ENCODE results near the gene CNTNAP2.

CNTNAP2 gene

GRCh38 chr7:148135997-148136396, 2019.4 kb downstream of the CNTNAP2 start:
- Histone ChIP-seq H3K79me2 (ENCODE audit: control insufficient read depth, insufficient read depth, low read length) (no peaks in the 10 kb centered on the region), H3K23ac (ENCODE audit: low read length) (no peak overlapping the region), H3K27ac (ENCODE audit: low read depth, low read length) (no peak overlapping the region), H4K8ac (ENCODE audit: low read depth, low read length) (no peak overlapping the region), H3K4me2 (ENCODE audit: low read length) (no peak overlapping the region), H3K9ac (ENCODE audit: low read length) (no peak overlapping the region), H3K18ac (ENCODE audit: low read length) (no peak overlapping the region), H3K36me3 (ENCODE audit: control insufficient read depth, insufficient read depth, low read length) (no peaks in the 10 kb centered on the region), H2BK120ac (ENCODE audit: low read depth, low read length) (no peak overlapping the region), H3K4ac (ENCODE audit: low read depth, low read length) (no peak overlapping the region), H3K27me3 (ENCODE audit: insufficient read depth, low read length, poor library complexity) (no peaks in the 10 kb centered on the region), H2BK5ac (ENCODE audit: low read length) (no peak overlapping the region), H3K79me1 (ENCODE audit: low read length) (no peaks in the 10 kb centered on the region), H4K5ac (ENCODE audit: low read length) (no peak overlapping the region), H3K56ac (ENCODE audit: low read length) (no peak overlapping the region), H3K4me1 (ENCODE audit: control insufficient read depth, low read depth, low read length) (no peaks in the 10 kb centered on the region), H2AK5ac (ENCODE audit: low read length) (no peak overlapping the region), H3K4me3 (ENCODE audit: low read length) (no peak overlapping the region), H2BK15ac (replicated peaks; ENCODE audit: low read depth) (no peak overlapping the region)
- no peak for DNase-seq
- WGBS (ENCODE audit: extremely low coverage, insufficient coverage, low lambda C conversion rate): 93% methylated on average over 1 of the region's 3 CpGs

DNA sequence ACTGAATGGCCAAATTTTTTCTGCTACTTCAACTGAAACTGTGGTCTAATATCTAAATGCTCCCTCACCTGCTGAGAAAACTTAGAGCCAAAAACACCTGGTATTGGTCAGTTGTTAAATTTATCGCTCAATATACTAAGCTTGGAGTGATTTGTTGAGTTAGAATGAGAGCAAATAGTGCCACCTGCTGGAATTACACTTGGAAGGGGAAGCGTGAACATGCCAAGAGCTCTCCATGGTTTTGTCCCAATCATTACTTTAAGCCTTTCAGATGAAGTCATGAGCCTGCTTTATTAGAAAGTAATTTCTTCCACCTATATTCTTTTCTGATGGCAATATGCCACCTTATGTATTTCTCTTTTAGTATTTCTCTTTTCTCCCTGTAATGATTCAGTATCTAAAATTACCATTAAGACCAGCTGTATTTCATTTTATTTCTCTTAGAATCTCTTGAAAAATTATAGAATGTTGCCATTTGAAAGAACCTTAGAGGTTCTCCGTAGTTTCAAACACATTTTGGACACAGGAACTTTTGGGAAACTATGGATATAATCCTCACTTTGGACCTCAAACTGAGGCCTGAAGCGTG, 2026.2 kb downstream of the CNTNAP2 start:
- no peak overlapping the region for H3K56ac ChIP-seq (ENCODE audit: low read length)
- H2BK5ac ChIP-seq (ENCODE audit: low read length): no peak overlapping the region
- no peak overlapping the region for H3K4me2 ChIP-seq (ENCODE audit: low read length)
- H3K79me2 ChIP-seq (ENCODE audit: control insufficient read depth, insufficient read depth, low read length): no peaks in the 10 kb centered on the region
- no peak overlapping the region for H3K18ac ChIP-seq (ENCODE audit: low read length)
- no peaks in the 10 kb centered on the region for H3K36me3 ChIP-seq (ENCODE audit: control insufficient read depth, insufficient read depth, low read length)
- no peak overlapping the region for H2AK5ac ChIP-seq (ENCODE audit: low read length)
- no peak overlapping the region for H4K8ac ChIP-seq (ENCODE audit: low read depth, low read length)
- H2BK15ac ChIP-seq (replicated peaks; ENCODE audit: low read depth): no peak overlapping the region
- no peak overlapping the region for H3K9ac ChIP-seq (ENCODE audit: low read length)
- no peaks in the 10 kb centered on the region for H3K27me3 ChIP-seq (ENCODE audit: insufficient read depth, low read length, poor library complexity)
- no peak overlapping the region for H3K27ac ChIP-seq (ENCODE audit: low read depth, low read length)
- no peak overlapping the region for H4K5ac ChIP-seq (ENCODE audit: low read length)
- H3K4me1 ChIP-seq (ENCODE audit: control insufficient read depth, low read depth, low read length): no peaks in the 10 kb centered on the region
- H3K79me1 ChIP-seq (ENCODE audit: low read length): no peaks in the 10 kb centered on the region
- H3K23ac ChIP-seq (ENCODE audit: low read length): no peak overlapping the region
- H3K4ac ChIP-seq (ENCODE audit: low read depth, low read length): no peak overlapping the region
- H2BK120ac ChIP-seq (ENCODE audit: low read depth, low read length): no peak overlapping the region
- no peak overlapping the region for H3K4me3 ChIP-seq (ENCODE audit: low read length)
- no CpG with 5 or more reads among the region's 4 CpGs for WGBS (ENCODE audit: extremely low coverage, insufficient coverage, low lambda C conversion rate)
- peak; percentile 69 for DNase-seq

DNA sequence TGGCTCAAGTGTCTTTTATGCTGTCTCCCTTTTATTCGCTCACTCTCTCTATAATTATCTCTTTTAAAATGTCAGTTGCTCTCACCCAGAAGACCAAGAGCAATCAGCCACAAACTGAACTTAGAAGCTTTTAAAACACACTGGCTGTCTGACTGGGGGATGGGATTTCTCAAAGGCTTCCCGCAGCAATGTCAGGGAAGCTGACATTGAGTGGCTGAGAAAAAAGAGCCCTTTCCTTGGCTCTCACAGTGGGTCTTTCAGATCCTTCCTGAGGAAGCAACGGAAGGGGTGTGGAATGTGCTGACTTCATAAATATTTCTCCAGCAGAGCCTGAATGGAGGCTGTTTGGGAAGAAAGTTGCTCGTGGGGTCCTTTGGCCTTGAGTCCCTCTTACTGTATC, 2028.2 kb downstream of the CNTNAP2 start:
- Histone ChIP-seq H3K27me3 (ENCODE audit: insufficient read depth, low read length, poor library complexity) (no peaks in the 10 kb centered on the region), H3K4me3 (ENCODE audit: low read length) (no peak overlapping the region), H3K18ac (ENCODE audit: low read length) (no peak overlapping the region), H3K4me1 (ENCODE audit: control insufficient read depth, low read depth, low read length) (no peaks in the 10 kb centered on the region), H3K4ac (ENCODE audit: low read depth, low read length) (no peak overlapping the region), H2BK15ac (replicated peaks; ENCODE audit: low read depth) (no peak overlapping the region), H2BK120ac (ENCODE audit: low read depth, low read length) (no peak overlapping the region), H2AK5ac (ENCODE audit: low read length) (no peak overlapping the region), H3K27ac (ENCODE audit: low read depth, low read length) (no peak overlapping the region), H4K8ac (ENCODE audit: low read depth, low read length) (no peak overlapping the region), H3K79me1 (ENCODE audit: low read length) (no peaks in the 10 kb centered on the region), H2BK5ac (ENCODE audit: low read length) (no peak overlapping the region), H3K4me2 (ENCODE audit: low read length) (no peak overlapping the region), H3K36me3 (ENCODE audit: control insufficient read depth, insufficient read depth, low read length) (no peaks in the 10 kb centered on the region), H3K23ac (ENCODE audit: low read length) (no peak overlapping the region), H3K56ac (ENCODE audit: low read length) (no peak overlapping the region), H3K79me2 (ENCODE audit: control insufficient read depth, insufficient read depth, low read length) (no peaks in the 10 kb centered on the region), H4K5ac (ENCODE audit: low read length) (no peak overlapping the region), H3K9ac (ENCODE audit: low read length) (no peak overlapping the region)
- WGBS (ENCODE audit: extremely low coverage, insufficient coverage, low lambda C conversion rate): no CpG with 5 or more reads among the region's 4 CpGs
- DNase-seq: peak; percentile 45

GRCh38 chr7:148146346-148146745, 2029.7 kb downstream of the CNTNAP2 start:
- Histone ChIP-seq H3K36me3 (ENCODE audit: control insufficient read depth, insufficient read depth, low read length) (no peaks in the 10 kb centered on the region), H3K4me1 (ENCODE audit: control insufficient read depth, low read depth, low read length) (no peaks in the 10 kb centered on the region), H3K27me3 (ENCODE audit: insufficient read depth, low read length, poor library complexity) (no peaks in the 10 kb centered on the region), H4K5ac (ENCODE audit: low read length) (no peak overlapping the region), H2BK120ac (ENCODE audit: low read depth, low read length) (no peak overlapping the region), H3K56ac (ENCODE audit: low read length) (no peak overlapping the region), H3K23ac (ENCODE audit: low read length) (no peak overlapping the region), H3K79me2 (ENCODE audit: control insufficient read depth, insufficient read depth, low read length) (no peaks in the 10 kb centered on the region), H3K18ac (ENCODE audit: low read length) (no peak overlapping the region), H3K4me2 (ENCODE audit: low read length) (no peak overlapping the region), H2BK5ac (ENCODE audit: low read length) (no peak overlapping the region), H3K9ac (ENCODE audit: low read length) (no peak overlapping the region), H3K4me3 (ENCODE audit: low read length) (no peak overlapping the region), H2BK15ac (replicated peaks; ENCODE audit: low read depth) (no peak overlapping the region), H3K4ac (ENCODE audit: low read depth, low read length) (no peak overlapping the region), H3K79me1 (ENCODE audit: low read length) (no peaks in the 10 kb centered on the region), H3K27ac (ENCODE audit: low read depth, low read length) (no peak overlapping the region), H4K8ac (ENCODE audit: low read depth, low read length) (no peak overlapping the region), H2AK5ac (ENCODE audit: low read length) (no peak overlapping the region)
- no peak for DNase-seq
- WGBS (ENCODE audit: extremely low coverage, insufficient coverage, low lambda C conversion rate): no CpG with 5 or more reads among the region's 2 CpGs

DNA sequence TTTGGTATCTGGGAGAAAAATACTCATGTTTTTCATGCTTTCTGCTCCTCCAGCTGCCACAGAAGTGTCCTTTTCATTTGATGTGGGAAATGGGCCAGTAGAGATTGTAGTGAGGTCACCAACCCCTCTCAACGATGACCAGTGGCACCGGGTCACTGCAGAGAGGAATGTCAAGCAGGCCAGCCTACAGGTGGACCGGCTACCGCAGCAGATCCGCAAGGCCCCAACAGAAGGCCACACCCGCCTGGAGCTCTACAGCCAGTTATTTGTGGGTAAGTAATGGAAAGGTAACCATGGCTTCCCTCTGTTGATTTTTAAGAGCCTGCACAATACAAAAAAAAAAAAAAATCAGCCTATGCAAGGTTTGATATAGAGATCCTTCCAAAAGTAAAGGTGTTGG, 2030.8 kb downstream of the CNTNAP2 start:
- H3K4me2 ChIP-seq (ENCODE audit: low read length): no peak overlapping the region
- no peak overlapping the region for H4K5ac ChIP-seq (ENCODE audit: low read length)
- H3K27ac ChIP-seq (ENCODE audit: low read depth, low read length): no peak overlapping the region
- no peaks in the 10 kb centered on the region for H3K4me1 ChIP-seq (ENCODE audit: control insufficient read depth, low read depth, low read length)
- H3K4me3 ChIP-seq (ENCODE audit: low read length): no peak overlapping the region
- no peaks in the 10 kb centered on the region for H3K27me3 ChIP-seq (ENCODE audit: insufficient read depth, low read length, poor library complexity)
- no CpG with 5 or more reads among the region's 6 CpGs for WGBS (ENCODE audit: extremely low coverage, insufficient coverage, low lambda C conversion rate)
- H2BK5ac ChIP-seq (ENCODE audit: low read length): no peak overlapping the region
- H3K56ac ChIP-seq (ENCODE audit: low read length): no peak overlapping the region
- H3K4ac ChIP-seq (ENCODE audit: low read depth, low read length): no peak overlapping the region
- H2BK120ac ChIP-seq (ENCODE audit: low read depth, low read length): no peak overlapping the region
- H3K36me3 ChIP-seq (ENCODE audit: control insufficient read depth, insufficient read depth, low read length): no peaks in the 10 kb centered on the region
- no peak overlapping the region for H3K23ac ChIP-seq (ENCODE audit: low read length)
- H3K79me2 ChIP-seq (ENCODE audit: control insufficient read depth, insufficient read depth, low read length): no peaks in the 10 kb centered on the region
- no peak overlapping the region for H2BK15ac ChIP-seq (replicated peaks; ENCODE audit: low read depth)
- H3K18ac ChIP-seq (ENCODE audit: low read length): no peak overlapping the region
- no peaks in the 10 kb centered on the region for H3K79me1 ChIP-seq (ENCODE audit: low read length)
- DNase-seq: no peak
- H4K8ac ChIP-seq (ENCODE audit: low read depth, low read length): no peak overlapping the region
- no peak overlapping the region for H2AK5ac ChIP-seq (ENCODE audit: low read length)
- no peak overlapping the region for H3K9ac ChIP-seq (ENCODE audit: low read length)

DNA sequence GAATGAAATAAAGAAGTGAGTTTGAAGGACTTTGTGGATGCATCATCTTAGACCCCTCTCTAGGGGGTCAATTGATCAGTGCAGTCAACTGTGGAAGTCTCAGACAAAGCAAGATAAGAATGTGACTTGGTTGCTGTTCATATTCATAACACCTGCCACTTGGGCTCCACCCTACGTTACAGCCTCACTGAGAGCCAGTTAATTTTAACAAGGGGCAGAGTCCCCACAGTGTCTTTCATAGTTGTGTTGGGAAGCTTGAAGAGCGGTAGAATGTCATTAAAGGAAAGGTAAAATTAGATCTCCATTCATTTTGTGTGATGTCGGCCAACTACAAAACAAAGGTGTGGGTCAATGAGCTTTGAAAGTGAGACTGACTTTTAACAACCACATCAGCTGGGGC, 2031.9 kb downstream of the CNTNAP2 start:
- H2BK120ac ChIP-seq (ENCODE audit: low read depth, low read length): no peak overlapping the region
- no peak overlapping the region for H3K56ac ChIP-seq (ENCODE audit: low read length)
- WGBS (ENCODE audit: extremely low coverage, insufficient coverage, low lambda C conversion rate): no CpG with 5 or more reads among the region's 3 CpGs
- no peak overlapping the region for H3K27ac ChIP-seq (ENCODE audit: low read depth, low read length)
- H4K5ac ChIP-seq (ENCODE audit: low read length): no peak overlapping the region
- no peak overlapping the region for H3K9ac ChIP-seq (ENCODE audit: low read length)
- no peak overlapping the region for H3K4ac ChIP-seq (ENCODE audit: low read depth, low read length)
- H2BK15ac ChIP-seq (replicated peaks; ENCODE audit: low read depth): no peak overlapping the region
- no peak overlapping the region for H4K8ac ChIP-seq (ENCODE audit: low read depth, low read length)
- H3K79me1 ChIP-seq (ENCODE audit: low read length): no peaks in the 10 kb centered on the region
- H3K4me2 ChIP-seq (ENCODE audit: low read length): no peak overlapping the region
- H2AK5ac ChIP-seq (ENCODE audit: low read length): no peak overlapping the region
- no peak overlapping the region for H3K18ac ChIP-seq (ENCODE audit: low read length)
- H3K36me3 ChIP-seq (ENCODE audit: control insufficient read depth, insufficient read depth, low read length): no peaks in the 10 kb centered on the region
- no peaks in the 10 kb centered on the region for H3K79me2 ChIP-seq (ENCODE audit: control insufficient read depth, insufficient read depth, low read length)
- DNase-seq: no peak
- H3K23ac ChIP-seq (ENCODE audit: low read length): no peak overlapping the region
- H3K4me3 ChIP-seq (ENCODE audit: low read length): no peak overlapping the region
- no peaks in the 10 kb centered on the region for H3K27me3 ChIP-seq (ENCODE audit: insufficient read depth, low read length, poor library complexity)
- H3K4me1 ChIP-seq (ENCODE audit: control insufficient read depth, low read depth, low read length): no peaks in the 10 kb centered on the region
- no peak overlapping the region for H2BK5ac ChIP-seq (ENCODE audit: low read length)
